Measurements from ENCODE around the gene PATL1.

The PATL1 gene

DNA sequence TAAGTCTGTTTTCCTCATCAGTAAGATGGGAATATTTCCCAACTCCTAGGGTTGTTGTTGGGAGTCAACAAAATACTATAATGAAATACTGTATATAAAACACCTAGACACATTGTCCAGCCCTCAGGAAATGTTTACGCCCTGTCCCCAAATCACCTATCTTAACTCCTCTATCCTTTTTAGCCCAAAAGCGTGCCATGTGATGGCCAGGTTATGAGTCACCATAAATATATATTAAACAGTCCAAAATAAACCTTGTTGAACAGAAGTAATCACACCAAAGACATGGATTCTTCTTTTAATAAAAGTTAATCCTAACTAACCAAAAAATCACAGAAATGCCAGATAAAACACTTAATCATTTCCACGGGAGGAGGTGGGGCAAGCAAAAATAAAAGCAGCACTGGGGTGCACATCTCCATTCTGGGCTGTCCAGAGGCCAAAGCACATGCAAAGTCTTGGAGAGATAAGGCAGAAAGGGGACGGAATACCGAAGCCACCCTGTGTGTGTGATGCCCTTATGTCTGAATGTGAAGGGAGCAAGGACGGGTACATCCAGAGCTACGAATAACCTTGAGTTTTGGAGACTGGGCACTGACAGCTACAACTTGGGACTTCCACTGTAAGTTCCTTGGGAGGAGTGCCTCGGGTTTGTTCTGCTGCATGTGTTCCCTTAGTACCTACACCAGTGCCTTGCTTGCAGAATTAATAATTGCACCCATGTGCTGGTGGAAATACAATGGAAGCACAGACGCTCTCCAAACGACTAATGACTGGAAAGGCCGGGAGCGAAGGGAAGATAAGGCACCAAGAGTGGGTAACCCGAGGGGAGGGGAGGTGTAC is 54.3 kb downstream of the PATL1 start:
- DNase-seq (ENCODE audit: low spot score), result no peak

- DNase-seq (ENCODE audit: low spot score), result peak; percentile 6
These were observed 57.0 kb downstream of the PATL1 start for GRCh38 chr11:59611570-59612565.

GRCh38 chr11:59610289-59610688 is 58.5 kb downstream of the PATL1 start:
- peak; percentile 38 for DNase-seq (ENCODE audit: low spot score)

- DNase-seq (ENCODE audit: low spot score), result no peak
These were observed 61.0 kb downstream of the PATL1 start for GRCh38 chr11:59607703-59608454.

GRCh38 chr11:59602432-59602831 is 66.4 kb downstream of the PATL1 start:
- DNase-seq (ENCODE audit: low spot score), result no peak

DNA sequence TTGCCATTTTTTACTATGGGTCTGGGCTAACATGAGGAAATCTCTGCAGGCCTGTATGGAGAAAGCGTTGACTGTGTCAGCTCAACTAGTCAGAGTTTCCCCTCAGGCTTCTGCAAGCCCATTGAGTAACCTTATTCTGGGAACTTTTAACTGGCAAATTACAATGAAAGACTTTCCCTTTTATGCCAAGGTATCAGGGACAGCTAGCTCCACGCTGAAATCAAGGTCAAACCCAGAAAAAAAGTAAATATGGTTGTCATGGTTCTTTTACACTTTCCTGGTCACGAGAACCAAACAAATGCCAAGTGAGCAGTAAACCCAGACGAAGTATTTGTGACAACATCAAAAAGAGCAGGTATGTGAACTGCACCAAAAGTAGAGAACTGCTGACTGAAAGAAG is 67.0 kb downstream of the PATL1 start:
- no peak for DNase-seq (ENCODE audit: low spot score)

DNA sequence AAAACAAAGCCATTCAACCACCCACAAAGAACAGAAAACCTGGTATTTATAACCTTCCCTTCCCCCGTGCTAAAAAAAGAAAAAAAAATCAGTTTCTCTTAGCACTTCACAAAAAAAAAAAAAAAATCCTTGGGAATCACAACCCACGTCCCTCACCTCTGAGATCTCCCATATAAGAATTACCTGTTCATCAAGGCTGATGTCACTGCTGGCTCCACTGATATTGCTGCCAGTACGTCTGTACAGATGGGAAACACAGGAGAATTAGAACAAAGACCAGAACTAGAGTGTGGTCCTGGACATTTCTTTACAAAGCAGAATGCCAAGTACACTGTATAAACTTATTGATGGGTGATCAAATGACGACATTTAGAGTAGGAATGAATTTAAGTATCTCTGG is 68.2 kb downstream of the PATL1 start:
- no peak for DNase-seq (ENCODE audit: low spot score)

- no peak for DNase-seq (ENCODE audit: low spot score)
These were observed 68.6 kb downstream of the PATL1 start for GRCh38 chr11:59600234-59600633.

GRCh38 chr11:59598961-59599360 is 69.9 kb downstream of the PATL1 start:
- no peak for DNase-seq (ENCODE audit: low spot score)

Data from activated CD4-positive, alpha-beta T cell treated with anti-CD3 and anti-CD28 coated beads, Interleukin-2, Interleukin-4, amounts not matched to agents 100 ng/mL and 50 ng/mL, durations not matched to agents 16 hours and 8 hours (primary cell).